GM12878 (cell line): ENCODE results near the gene POMP. TPM values are rescaled to one million over a fixed set of nuclear protein-coding genes. Genes with fewer than 3 reads are reported as not detected.

ENCODE experiments used
- ATAC-seq: fragments of 200-7000 bp; cut with Tn5 transposase; 3 replicates; pipeline ENCODE4 v1.9.1; 2020; ENCODE audit warnings: mild to moderate bottlenecking, moderate library complexity
- BruUV-seq: library from RNA; stranded (reverse); fragments of 400-500 nt; replicated peaks from 2 replicates; lab custom pipeline; 2021; lab: Mats Ljungman, UMichigan
- CTCF ChIA-PET: fragments of 300-600 bp; sonication (Branson Sonifier 250); formaldehyde crosslinking; extraction: SDS; loops from one replicate; lab custom pipeline; 2021; ENCODE audit warnings: inconsistent platforms; lab: Yijun Ruan, JAX
- POLR2A ChIA-PET: fragments of 350-600 bp; formaldehyde crosslinking; extraction: SDS; loops from one replicate; lab custom pipeline; 2021; ENCODE audit warnings: inconsistent platforms; lab: Charles Lee
- RAD21 ChIA-PET: fragments of 300-600 bp; sonication (Branson Sonifier 250); formaldehyde crosslinking; loops from one replicate; lab custom pipeline; 2023; ENCODE audit warnings: antibody characterized with exemption; ENCODE audit not compliant: unreplicated experiment; lab: Charles Lee
- SMC1A ChIA-PET: fragments of 300-600 bp; sonication (Branson Sonifier 250); formaldehyde crosslinking; loops from one replicate; lab custom pipeline; 2023; ENCODE audit not compliant: unreplicated experiment, uncharacterized antibody; lab: Charles Lee
- DNase-seq: peaks from one replicate; pipeline ENCODE4 v3.0.0-alpha.2; 2011; ENCODE audit warnings: low read depth, low spot score
- FAIRE-seq: peaks from 3 replicates; lab custom pipeline; 2011; peaks lifted over from hg19 to GRCh38; lab: Jason Lieb, UNC
- H2AFZ ChIP-seq: 2 replicates; pipeline ENCODE4 v1.6.0; 2011; ENCODE audit warnings: low read depth, low read length, control low read depth; ENCODE audit not compliant: control insufficient read depth
- H3K27ac ChIP-seq: 2 replicates; pipeline ENCODE4 v1.5.1; 2011; ENCODE audit warnings: control low read depth; ENCODE audit not compliant: control insufficient read depth, insufficient read depth
- H3K27me3 ChIP-seq, 2 experiments: replicated peaks in 1 of 2; 2 replicates each; pipeline versions ENCODE4 v1.6.0 to v1.6.1; 2011; ENCODE audit warnings: low read length in 1 of 2; ENCODE audit not compliant: control insufficient read depth in 2 of 2, insufficient read depth in 2 of 2
- H3K36me3 ChIP-seq, 2 experiments: 2 replicates each; pipeline ENCODE4 v1.5.1; 2011; ENCODE audit warnings: low read length in 1 of 2; ENCODE audit not compliant: control insufficient read depth in 2 of 2, insufficient read depth in 2 of 2
- H3K4me1 ChIP-seq: 2 replicates; pipeline ENCODE4 v1.6.1; 2011; ENCODE audit warnings: mild to moderate bottlenecking, low read length, moderate library complexity, mixed read lengths; ENCODE audit not compliant: control insufficient read depth, insufficient read depth
- H3K4me2 ChIP-seq: 2 replicates; pipeline ENCODE4 v1.6.0; 2011; ENCODE audit warnings: control low read depth; ENCODE audit not compliant: control insufficient read depth, insufficient read depth
- H3K4me3 ChIP-seq: fragments of 200-600 bp; sonication (generic); 2 replicates; pipeline ENCODE4 v1.5.1; 2016
- H3K79me2 ChIP-seq: 2 replicates; pipeline ENCODE4 v1.6.0; 2011; ENCODE audit warnings: low read length; ENCODE audit not compliant: control insufficient read depth, insufficient read depth
- H3K9ac ChIP-seq: 2 replicates; pipeline ENCODE4 v1.8.0; 2011; ENCODE audit warnings: low read length, control low read depth, mixed read lengths; ENCODE audit not compliant: control insufficient read depth, insufficient read depth
- H3K9me3 ChIP-seq: replicated peaks from 3 replicates; pipeline ENCODE4 v1.5.1; 2011; ENCODE audit warnings: mild to moderate bottlenecking, low read length; ENCODE audit not compliant: control insufficient read depth, insufficient read depth
- H4K20me1 ChIP-seq: 2 replicates; pipeline ENCODE4 v1.6.0; 2011; ENCODE audit not compliant: control insufficient read depth, insufficient read depth
- EED ChIP-seq: sonication (generic); IDR thresholded peaks from 2 replicates; pipeline ENCODE4 v1.6.1; 2016; ENCODE audit warnings: antibody characterized with exemption, low read depth
- EP300 ChIP-seq, 2 experiments: fragments of 150-350 bp in 1 of 2; IDR thresholded peaks; 2 replicates each; pipeline ENCODE4 v1.6.1; 2011 to 2012; ENCODE audit warnings: low read depth in 2 of 2, low read length in 2 of 2, borderline replicate concordance in 1 of 2, improper control_type of control experiment in 1 of 2, inconsistent platforms in 1 of 2; ENCODE audit not compliant: control insufficient read depth in 1 of 2
- JUND ChIP-seq: IDR thresholded peaks from 2 replicates; pipeline ENCODE4 v1.6.1; 2012; ENCODE audit warnings: low read depth, mild to moderate bottlenecking, low read length, improper control_type of control experiment, moderate library complexity
- KDM1A ChIP-seq: fragments of 200-600 bp; sonication (generic); IDR thresholded peaks from 2 replicates; pipeline ENCODE4 v1.6.1; 2016; ENCODE audit warnings: borderline replicate concordance
- MTA2 ChIP-seq: fragments of 450-650 bp; IDR thresholded peaks from 2 replicates; pipeline ENCODE4 v1.6.1; 2016; ENCODE audit warnings: low read depth, mild to moderate bottlenecking, moderate library complexity
- NBN ChIP-seq: fragments of 450-650 bp; IDR thresholded peaks from 2 replicates; pipeline ENCODE4 v1.6.1; 2016
- NFIC ChIP-seq: IDR thresholded peaks from 2 replicates; pipeline ENCODE4 v1.6.1; 2012; ENCODE audit warnings: low read depth, mild to moderate bottlenecking, inconsistent platforms, low read length, moderate library complexity
- PML ChIP-seq: IDR thresholded peaks from 2 replicates; pipeline ENCODE4 v1.6.1; 2012; ENCODE audit warnings: low read length, inconsistent platforms
- POLR2AphosphoS5 ChIP-seq: IDR thresholded peaks from 2 replicates; pipeline ENCODE4 v1.6.1; 2011; ENCODE audit warnings: mild to moderate bottlenecking, low read length, inconsistent platforms
- SMARCA5 ChIP-seq: fragments of 450-650 bp; IDR thresholded peaks from 2 replicates; pipeline ENCODE4 v1.6.1; 2017; ENCODE audit warnings: mild to moderate bottlenecking
- SREBF1 ChIP-seq: IDR thresholded peaks from 2 replicates; pipeline ENCODE4 v1.6.1; 2012; ENCODE audit warnings: mild to moderate bottlenecking, low read length
- TCF3 ChIP-seq: IDR thresholded peaks from 2 replicates; pipeline ENCODE4 v1.6.1; 2012; ENCODE audit warnings: low read depth, mild to moderate bottlenecking, low read length, borderline replicate concordance; ENCODE audit not compliant: insufficient read depth
- ZBED1 ChIP-seq: IDR thresholded peaks from 2 replicates; pipeline ENCODE4 v1.6.1; 2016; ENCODE audit warnings: borderline replicate concordance
- WGBS: methylation state at CpG from one replicate; pipeline ENCODE4 v1.1.6; 2016; ENCODE audit warnings: low lambda C conversion rate; ENCODE audit not compliant: insufficient replicate concordance, insufficient coverage; ENCODE audit errors: missing lambda C conversion rate; 5-methylcytosine and 5-hydroxymethylcytosine counted together
- in situ Hi-C: fragments of 300-500 bp; cut with MboI; formaldehyde crosslinking; loops from 9 replicates; pipeline ENCODE4 v1.14.3; 2018; ENCODE audit warnings: mixed read lengths
- intact Hi-C: fragments of 100-400 bp; cut with micrococcal nuclease; formaldehyde crosslinking; loops from one replicate; pipeline ENCODE4 v1.14.2; 2022; ENCODE audit not compliant: unreplicated experiment
- polyA plus RNA-seq, 11 experiments: library from polyadenylated mRNA; depleted of rRNA in 4 of 11; unstranded in 6 of 11; stranded (reverse) in 5 of 11; fragments of >200 nt; fragmentation: Nextera tagmentation in 4 of 11; fragmentation: Illumina TruSeq in 1 of 11; extraction: Ambion mirVana in 4 of 11; extraction: Trizol in 1 of 11; gene quantifications; 1 replicate in 1 of 11; 2 replicates in 10 of 11; pipeline versions ENCODE4 v1.2.1 to v1.2.3, GENCODE V29; 2011 to 2016; ENCODE audit warnings: inconsistent platforms in 2 of 11, missing spikeins in 2 of 11, low read depth in 1 of 11
- total RNA-seq, 4 experiments: library from RNA; depleted of rRNA in 3 of 4; stranded (reverse); fragments of >200 nt in 3 of 4; fragmentation: Illumina TruSeq in 1 of 4; extraction: Trizol in 1 of 4; gene quantifications; 2 replicates each; pipeline versions ENCODE4 v1.2.1 to v1.2.3, GENCODE V29; 2013 to 2021
- TF ChIP-seq, protein P1 (sequence below): fragments of 450-650 bp; IDR thresholded peaks from 2 replicates; pipeline ENCODE4 v1.6.1; 2018; ENCODE audit warnings: mild to moderate bottlenecking, low read depth, moderate library complexity; ENCODE audit not compliant: partially characterized antibody
- TF ChIP-seq, protein P2 (sequence below): fragments of 450-650 bp; IDR thresholded peaks from 2 replicates; pipeline ENCODE4 v1.6.1; 2017; ENCODE audit warnings: mild to moderate bottlenecking, low read depth, inconsistent platforms; ENCODE audit not compliant: poor library complexity, severe bottlenecking

Gene POMP
- total and polyA plus RNA-seq, 10 of the 15 experiments (the other 5 are each of a cell fraction or from before 2014, with no cell fraction given), result 90.4 to 668 (median 144) TPM

- TF ChIP-seq MTA2 (no peak), KDM1A (no peak), PML (no peak), TCF3 (no peak), SREBF1 (no peak), EP300 (IDR thresholded peaks at IDR 0.05; ENCODE audit: borderline replicate concordance in 1 of 2, control insufficient read depth in 1 of 2, low read depth in 2 of 2, low read length in 2 of 2) (no peak), EED (no peak), SMARCA5 (no peak), POLR2AphosphoS5 (no peak), NBN (no peak), ZBED1 (no peak), NFIC (no peak), JUND (no peak)
- TF ChIP-seq, protein P1, sequence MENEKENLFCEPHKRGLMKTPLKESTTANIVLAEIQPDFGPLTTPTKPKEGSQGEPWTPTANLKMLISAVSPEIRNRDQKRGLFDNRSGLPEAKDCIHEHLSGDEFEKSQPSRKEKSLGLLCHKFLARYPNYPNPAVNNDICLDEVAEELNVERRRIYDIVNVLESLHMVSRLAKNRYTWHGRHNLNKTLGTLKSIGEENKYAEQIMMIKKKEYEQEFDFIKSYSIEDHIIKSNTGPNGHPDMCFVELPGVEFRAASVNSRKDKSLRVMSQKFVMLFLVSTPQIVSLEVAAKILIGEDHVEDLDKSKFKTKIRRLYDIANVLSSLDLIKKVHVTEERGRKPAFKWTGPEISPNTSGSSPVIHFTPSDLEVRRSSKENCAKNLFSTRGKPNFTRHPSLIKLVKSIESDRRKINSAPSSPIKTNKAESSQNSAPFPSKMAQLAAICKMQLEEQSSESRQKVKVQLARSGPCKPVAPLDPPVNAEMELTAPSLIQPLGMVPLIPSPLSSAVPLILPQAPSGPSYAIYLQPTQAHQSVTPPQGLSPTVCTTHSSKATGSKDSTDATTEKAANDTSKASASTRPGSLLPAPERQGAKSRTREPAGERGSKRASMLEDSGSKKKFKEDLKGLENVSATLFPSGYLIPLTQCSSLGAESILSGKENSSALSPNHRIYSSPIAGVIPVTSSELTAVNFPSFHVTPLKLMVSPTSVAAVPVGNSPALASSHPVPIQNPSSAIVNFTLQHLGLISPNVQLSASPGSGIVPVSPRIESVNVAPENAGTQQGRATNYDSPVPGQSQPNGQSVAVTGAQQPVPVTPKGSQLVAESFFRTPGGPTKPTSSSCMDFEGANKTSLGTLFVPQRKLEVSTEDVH, result no peak
- TF ChIP-seq, protein P2, sequence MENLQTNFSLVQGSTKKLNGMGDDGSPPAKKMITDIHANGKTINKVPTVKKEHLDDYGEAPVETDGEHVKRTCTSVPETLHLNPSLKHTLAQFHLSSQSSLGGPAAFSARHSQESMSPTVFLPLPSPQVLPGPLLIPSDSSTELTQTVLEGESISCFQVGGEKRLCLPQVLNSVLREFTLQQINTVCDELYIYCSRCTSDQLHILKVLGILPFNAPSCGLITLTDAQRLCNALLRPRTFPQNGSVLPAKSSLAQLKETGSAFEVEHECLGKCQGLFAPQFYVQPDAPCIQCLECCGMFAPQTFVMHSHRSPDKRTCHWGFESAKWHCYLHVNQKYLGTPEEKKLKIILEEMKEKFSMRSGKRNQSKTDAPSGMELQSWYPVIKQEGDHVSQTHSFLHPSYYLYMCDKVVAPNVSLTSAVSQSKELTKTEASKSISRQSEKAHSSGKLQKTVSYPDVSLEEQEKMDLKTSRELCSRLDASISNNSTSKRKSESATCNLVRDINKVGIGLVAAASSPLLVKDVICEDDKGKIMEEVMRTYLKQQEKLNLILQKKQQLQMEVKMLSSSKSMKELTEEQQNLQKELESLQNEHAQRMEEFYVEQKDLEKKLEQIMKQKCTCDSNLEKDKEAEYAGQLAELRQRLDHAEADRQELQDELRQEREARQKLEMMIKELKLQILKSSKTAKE, result no peak
- H3K79me2 ChIP-seq, result no peaks in the 10 kb centered on the region
- no peak overlapping the region for H3K4me3 ChIP-seq
- no peak for DNase-seq
- WGBS, result 75% methylated on average over 5 of the region's 5 CpGs
- SMC1A ChIA-PET, result no interaction called here
- H2AFZ ChIP-seq, result no peak overlapping the region
- H3K9me3 ChIP-seq, result no peaks in the 10 kb centered on the region
- no peaks in the 10 kb centered on the region for H3K36me3 ChIP-seq
- no peak for FAIRE-seq
- no peak overlapping the region for H3K27ac ChIP-seq
- CTCF ChIA-PET, result no interaction called here
- POLR2A ChIA-PET, result no interaction called here
- intact Hi-C loops (no loop called here), in situ Hi-C loops (no loop called here)
- H3K4me2 ChIP-seq, result no peak overlapping the region
- RAD21 ChIA-PET, result no interaction called here
- H3K27me3 ChIP-seq, result no peaks in the 10 kb centered on the region; a peak in 1 of 4 replicates
- no peak overlapping the region for H3K9ac ChIP-seq
- BruUV-seq, result no TSS peak
- H4K20me1 ChIP-seq, result no peaks in the 10 kb centered on the region
- no peak for ATAC-seq
- H3K4me1 ChIP-seq, result no peaks in the 10 kb centered on the region
Observed at GRCh38 chr13:28621449-28621848, 37.5 kb upstream of the POMP start.
